ENCODE results near the gene HYAL4.

DNA sequence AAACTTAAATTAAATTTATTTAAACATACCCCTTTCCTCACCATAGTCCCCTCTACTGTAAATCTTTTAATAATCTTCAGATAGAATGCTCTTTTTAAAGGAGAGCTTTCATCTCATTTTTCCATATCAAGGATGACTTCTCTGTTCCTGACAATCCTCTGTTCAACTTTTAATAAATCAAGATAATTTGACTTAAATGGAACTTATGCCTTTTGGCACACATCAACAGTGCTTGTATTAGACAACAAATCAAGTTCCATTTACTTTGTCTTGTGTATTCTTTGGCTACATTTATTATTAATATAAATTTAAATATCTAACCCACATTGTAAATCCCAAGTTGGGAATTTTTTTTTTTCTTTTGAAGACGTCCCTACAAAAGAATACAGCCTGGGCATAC, 42.7 kb upstream of the HYAL4 start:
- TF ChIP-seq, protein P1, sequence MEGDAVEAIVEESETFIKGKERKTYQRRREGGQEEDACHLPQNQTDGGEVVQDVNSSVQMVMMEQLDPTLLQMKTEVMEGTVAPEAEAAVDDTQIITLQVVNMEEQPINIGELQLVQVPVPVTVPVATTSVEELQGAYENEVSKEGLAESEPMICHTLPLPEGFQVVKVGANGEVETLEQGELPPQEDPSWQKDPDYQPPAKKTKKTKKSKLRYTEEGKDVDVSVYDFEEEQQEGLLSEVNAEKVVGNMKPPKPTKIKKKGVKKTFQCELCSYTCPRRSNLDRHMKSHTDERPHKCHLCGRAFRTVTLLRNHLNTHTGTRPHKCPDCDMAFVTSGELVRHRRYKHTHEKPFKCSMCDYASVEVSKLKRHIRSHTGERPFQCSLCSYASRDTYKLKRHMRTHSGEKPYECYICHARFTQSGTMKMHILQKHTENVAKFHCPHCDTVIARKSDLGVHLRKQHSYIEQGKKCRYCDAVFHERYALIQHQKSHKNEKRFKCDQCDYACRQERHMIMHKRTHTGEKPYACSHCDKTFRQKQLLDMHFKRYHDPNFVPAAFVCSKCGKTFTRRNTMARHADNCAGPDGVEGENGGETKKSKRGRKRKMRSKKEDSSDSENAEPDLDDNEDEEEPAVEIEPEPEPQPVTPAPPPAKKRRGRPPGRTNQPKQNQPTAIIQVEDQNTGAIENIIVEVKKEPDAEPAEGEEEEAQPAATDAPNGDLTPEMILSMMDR (IDR thresholded peaks at IDR 0.05): no peak
- TF ChIP-seq POLR2A (IDR thresholded peaks at IDR 0.05): no peak
